Naive thymus-derived CD4-positive, alpha-beta T cell (primary cell): ENCODE data around the gene RBM5. TPM values are rescaled to one million over a fixed set of nuclear protein-coding genes. Genes with fewer than 3 reads are reported as not detected.

Experiments
- ATAC-seq: fragments of 150-1000 bp; cut with Tn5 transposase; 2 replicates; pipeline ENCODE4 v1.10.0; 2021; ENCODE audit warnings: mild to moderate bottlenecking, moderate library complexity
- CTCF ChIA-PET: fragments of 350-600 bp; sonication (Branson Sonifier 250); formaldehyde crosslinking; loops from one replicate; lab custom pipeline; 2021; ENCODE audit warnings: antibody characterized with exemption; lab: Charles Lee
- POLR2A ChIA-PET: fragments of 350-600 bp; sonication (Branson Sonifier 250); formaldehyde crosslinking; loops from one replicate; lab custom pipeline; 2021; ENCODE audit warnings: antibody characterized with exemption, inconsistent platforms; lab: Charles Lee
- DNase-seq, 9 donors: peaks; one replicate each; pipeline versions ENCODE4 v3.0.0 to v3.0.0-alpha.2; 2020 to 2022; ENCODE audit warnings: mixed read lengths in 1 of 9
- H3K27ac ChIP-seq: one replicate; pipeline ENCODE4 v1.7.0; 2013; ENCODE audit warnings: mild to moderate bottlenecking, low read depth, low read length, moderate library complexity
- H3K27me3 ChIP-seq, 2 donors: one replicate each; pipeline ENCODE4 v1.7.0; 2013; ENCODE audit warnings: low read length in 2 of 2, mild to moderate bottlenecking in 2 of 2, moderate library complexity in 2 of 2; ENCODE audit not compliant: control insufficient read depth in 2 of 2, insufficient read depth in 2 of 2
- H3K36me3 ChIP-seq, 3 experiments: 1 replicate in 2 of 3; 2 replicates in 1 of 3; pipeline ENCODE4 v1.7.0; 2013; ENCODE audit warnings: low read length in 3 of 3, mild to moderate bottlenecking in 3 of 3, moderate library complexity in 1 of 3; ENCODE audit not compliant: insufficient read depth in 3 of 3, control insufficient read depth in 2 of 3
- H3K4me1 ChIP-seq, 2 donors: one replicate each; pipeline ENCODE4 v1.7.0; 2013; ENCODE audit warnings: low read length in 2 of 2, mild to moderate bottlenecking in 2 of 2, moderate library complexity in 1 of 2; ENCODE audit not compliant: control insufficient read depth in 2 of 2, insufficient read depth in 2 of 2
- H3K4me3 ChIP-seq: 2 replicates; pipeline ENCODE4 v1.7.0; 2013; ENCODE audit warnings: mild to moderate bottlenecking, low read length
- H3K9me3 ChIP-seq, 3 experiments: 1 replicate in 2 of 3; 2 replicates in 1 of 3; pipeline ENCODE4 v1.7.0; 2013; ENCODE audit warnings: low read length in 3 of 3; ENCODE audit not compliant: control insufficient read depth in 2 of 3
- H3K27ac Mint-ChIP-seq, 9 donors: one replicate each; pipeline ENCODE4 v1.8.0; 2020 to 2022; ENCODE audit warnings: mixed read lengths in 9 of 9, mild to moderate bottlenecking in 8 of 9, moderate library complexity in 5 of 9, inconsistent platforms in 2 of 9
- H3K27me3 Mint-ChIP-seq, 5 donors: one replicate each; pipeline ENCODE4 v1.8.0; 2021 to 2022; ENCODE audit warnings: mixed read lengths in 5 of 5, mild to moderate bottlenecking in 1 of 5
- H3K36me3 Mint-ChIP-seq, 5 donors: one replicate each; pipeline ENCODE4 v1.8.0; 2020 to 2022; ENCODE audit warnings: mixed read lengths in 5 of 5, mild to moderate bottlenecking in 3 of 5, inconsistent platforms in 1 of 5
- H3K4me1 Mint-ChIP-seq, 7 donors: one replicate each; pipeline ENCODE4 v1.8.0; 2020 to 2022; ENCODE audit warnings: mixed read lengths in 7 of 7, mild to moderate bottlenecking in 3 of 7, inconsistent platforms in 1 of 7
- H3K4me3 Mint-ChIP-seq, 10 donors: one replicate each; pipeline ENCODE4 v1.8.0; 2020 to 2022; ENCODE audit warnings: mild to moderate bottlenecking in 10 of 10, mixed read lengths in 10 of 10, moderate library complexity in 6 of 10, inconsistent platforms in 2 of 10
- H3K9me3 Mint-ChIP-seq, 11 donors: one replicate each; pipeline ENCODE4 v1.8.0; 2020 to 2022; ENCODE audit warnings: mixed read lengths in 11 of 11, mild to moderate bottlenecking in 4 of 11, inconsistent platforms in 1 of 11, moderate library complexity in 1 of 11
- intact Hi-C, 2 donors: fragments of 100-400 bp; cut with micrococcal nuclease; formaldehyde crosslinking; loops; one replicate each; pipeline ENCODE4 v1.15.1; 2023
- polyA plus RNA-seq, 2 donors: library from polyadenylated mRNA; unstranded; fragments of 300-500 nt; fragmentation: Illumina TruSeq; gene quantifications; one replicate each; pipeline ENCODE4 v1.2.3, GENCODE V29; 2021
- total RNA-seq, 6 experiments: library from RNA in 5 of 6; stranded (reverse) in 5 of 6; gene quantifications; 1 replicate in 5 of 6; 2 replicates in 1 of 6; pipeline ENCODE4 v1.2.3 and lab custom pipeline; 2021 to 2026

RBM5 gene
- total and polyA plus RNA-seq, 7 experiments from 2014 or later = 45.6 to 420 (median 320) TPM

DNA sequence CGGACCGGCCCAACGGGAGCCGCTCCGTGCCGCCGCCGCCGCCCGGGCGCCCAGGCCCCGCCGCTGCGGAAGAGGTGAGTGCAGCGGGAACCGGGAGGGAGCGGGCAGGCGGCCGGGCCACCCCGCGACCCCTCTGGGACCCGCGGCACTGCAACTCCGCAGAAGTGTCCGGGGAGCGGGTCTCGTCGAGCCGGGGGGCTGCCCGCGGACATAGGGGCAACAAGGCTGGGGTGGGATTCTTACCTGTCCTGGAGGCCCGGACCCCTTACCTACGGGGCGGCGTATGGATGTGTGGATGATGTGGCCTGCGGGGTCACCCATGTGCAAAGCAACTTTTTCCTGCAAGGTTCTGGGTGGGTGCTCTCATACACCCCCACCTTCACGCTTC, 66.8 kb downstream of the RBM5 start:
- Histone ChIP-seq H3K27ac (no peak overlapping the region), H3K36me3 (no peaks in the 10 kb centered on the region), H3K4me3 (no peak overlapping the region), H3K4me1 (peaks cover 6 to 9% of the 10 kb centered on the region in 2 donors), H3K27me3 (peaks cover 10 to 13% of the 10 kb centered on the region in 2 donors), H3K9me3 (no peaks in the 10 kb centered on the region)
- intact Hi-C loops = no loop called here
- DNase-seq (no peak), ATAC-seq (no peak)
- ChIA-PET POLR2A (no interaction called here), CTCF (no interaction called here)
- Mint-ChIP-seq H3K27me3 (peaks cover 16 to 55% (median 28%) of the 10 kb centered on the region in 5 donors), H3K36me3 (peaks cover 0 to 3% (median 0%) of the 10 kb centered on the region in 5 donors), H3K4me1 (peaks cover 11 to 20% (median 14%) of the 10 kb centered on the region in 7 donors), H3K4me3 (peak overlapping the region; percentile 69 to 88 (median 78)), H3K27ac (no peak overlapping the region), H3K9me3 (peaks cover 0 to 1% (median 0%) of the 10 kb centered on the region in 11 donors)

DNA sequence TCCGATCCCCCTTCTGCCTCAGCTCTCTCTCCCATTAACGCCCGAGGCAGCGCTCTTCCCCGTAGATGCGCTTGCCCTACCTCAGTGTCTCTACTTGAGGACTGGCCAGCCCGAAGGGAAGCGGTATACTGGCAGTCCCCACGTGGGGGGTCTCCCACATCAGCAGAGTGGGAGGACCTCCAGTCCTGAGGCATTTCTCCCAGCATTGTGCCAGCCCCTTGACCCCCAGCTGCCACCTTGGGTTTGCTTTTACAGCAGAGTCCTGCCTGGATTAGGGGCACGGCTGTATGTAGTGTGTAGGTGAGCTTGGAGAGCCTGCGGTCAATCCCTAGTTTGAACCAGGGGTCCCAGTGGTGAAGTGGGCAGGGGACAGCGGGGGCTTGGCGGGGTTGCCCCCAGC, 67.2 kb downstream of the RBM5 start:
- no peak for DNase-seq
- Mint-ChIP-seq H3K4me1 (peaks cover 11 to 20% (median 14%) of the 10 kb centered on the region in 7 donors), H3K4me3 (peak overlapping the region; percentile 69 to 88 (median 78)), H3K36me3 (peaks cover 0 to 3% (median 0%) of the 10 kb centered on the region in 5 donors), H3K9me3 (peaks cover 0 to 1% (median 0%) of the 10 kb centered on the region in 11 donors), H3K27ac (no peak overlapping the region), H3K27me3 (peaks cover 16 to 55% (median 28%) of the 10 kb centered on the region in 5 donors)
- ChIA-PET POLR2A (no interaction called here), CTCF (interaction anchor here (0.6 kb wide), 1 partner anchor 525 kb away, joined by 3 read pairs; no protein-coding TSS in a partner anchor)
- intact Hi-C loops = no loop called here
- no peak for ATAC-seq
- Histone ChIP-seq H3K4me3 (no peak overlapping the region), H3K4me1 (peaks cover 6 to 9% of the 10 kb centered on the region in 2 donors), H3K36me3 (no peaks in the 10 kb centered on the region), H3K27me3 (peaks cover 10 to 13% of the 10 kb centered on the region in 2 donors), H3K9me3 (no peaks in the 10 kb centered on the region), H3K27ac (no peak overlapping the region)

DNA sequence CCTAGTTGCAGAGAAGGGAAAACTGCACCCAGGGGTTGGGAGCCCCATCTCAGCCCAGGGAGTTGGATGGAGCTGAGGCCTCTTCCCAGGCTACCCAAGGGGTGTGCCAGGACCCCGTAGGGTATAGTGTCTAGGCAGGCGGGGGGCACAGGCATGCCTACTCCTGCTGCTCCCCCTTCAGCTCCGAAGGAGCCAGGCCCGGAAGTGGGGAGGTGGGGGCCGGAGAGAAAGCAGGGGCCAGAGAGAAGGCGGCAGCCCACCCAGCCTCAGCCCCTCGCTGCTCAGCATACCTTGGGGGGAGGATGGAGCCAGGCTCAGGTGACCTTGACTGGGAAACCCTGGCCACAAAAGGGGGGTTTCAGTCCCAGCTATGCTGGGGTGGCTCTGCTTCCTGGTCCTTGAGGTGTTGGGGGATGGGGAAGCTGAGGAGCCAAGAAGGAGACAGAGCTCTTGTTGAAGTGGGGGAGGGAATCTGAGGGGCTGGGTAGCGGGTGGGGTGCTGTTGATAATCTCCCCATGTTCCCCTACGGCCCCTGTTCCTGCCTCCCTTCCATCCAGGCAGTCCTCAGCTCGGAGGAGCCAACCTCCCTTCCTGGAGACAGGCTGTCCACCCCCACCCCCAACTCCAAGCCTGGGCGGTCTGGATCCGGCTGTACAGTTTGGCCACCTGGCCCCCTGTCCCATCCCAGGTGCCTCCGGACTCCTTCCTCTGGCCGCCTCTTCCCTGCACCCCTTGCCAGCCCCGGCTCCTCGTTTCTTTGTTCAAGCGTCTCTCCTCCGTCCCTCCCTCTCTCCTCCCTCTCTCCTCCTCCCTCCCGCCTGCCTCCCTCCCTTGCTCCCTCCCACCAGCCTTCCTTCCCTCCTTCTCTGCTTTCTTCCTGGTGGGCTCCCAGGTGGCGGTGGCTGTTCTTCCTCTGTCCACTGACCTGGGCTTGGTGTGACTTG, 68.1 kb downstream of the RBM5 start:
- intact Hi-C loops = no loop called here
- DNase-seq (no peak), ATAC-seq (no peak)
- H3K9me3 ChIP-seq = no peaks in the 10 kb centered on the region
- peaks cover 11 to 20% (median 14%) of the 10 kb centered on the region in 7 donors for H3K4me1 Mint-ChIP-seq
- H3K4me1 ChIP-seq = peaks cover 6 to 9% of the 10 kb centered on the region in 2 donors
- H3K4me3 Mint-ChIP-seq = no peak overlapping the region
- H3K9me3 Mint-ChIP-seq = peaks cover 0 to 1% (median 0%) of the 10 kb centered on the region in 11 donors
- peaks cover 0 to 3% (median 0%) of the 10 kb centered on the region in 5 donors for H3K36me3 Mint-ChIP-seq
- H3K27me3 Mint-ChIP-seq = peaks cover 16 to 55% (median 28%) of the 10 kb centered on the region in 5 donors
- H3K27ac ChIP-seq = no peak overlapping the region
- H3K27ac Mint-ChIP-seq = no peak overlapping the region
- no peaks in the 10 kb centered on the region for H3K36me3 ChIP-seq
- CTCF ChIA-PET = interaction anchor here (0.6 kb wide), 1 partner anchor 524 kb away, joined by 3 read pairs; no protein-coding TSS in a partner anchor
- H3K27me3 ChIP-seq = peaks cover 10 to 13% of the 10 kb centered on the region in 2 donors
- POLR2A ChIA-PET = no interaction called here
- H3K4me3 ChIP-seq = no peak overlapping the region

- Histone ChIP-seq H3K4me1 (peaks cover 6 to 9% of the 10 kb centered on the region in 2 donors), H3K9me3 (no peaks in the 10 kb centered on the region), H3K36me3 (no peaks in the 10 kb centered on the region), H3K27ac (no peak overlapping the region), H3K27me3 (peaks cover 10 to 13% of the 10 kb centered on the region in 2 donors), H3K4me3 (no peak overlapping the region)
- ATAC-seq (no peak), DNase-seq (no peak)
- Mint-ChIP-seq H3K27me3 (peaks cover 16 to 50% (median 28%) of the 10 kb centered on the region in 5 donors), H3K36me3 (peaks cover 0 to 3% (median 0%) of the 10 kb centered on the region in 5 donors), H3K4me1 (peaks cover 11 to 20% (median 14%) of the 10 kb centered on the region in 7 donors), H3K9me3 (peaks cover 0 to 1% (median 0%) of the 10 kb centered on the region in 11 donors), H3K27ac (no peak overlapping the region), H3K4me3 (peak overlapping the region in 1 of 10 donors; percentile 16)
- intact Hi-C loops = no loop called here
- ChIA-PET POLR2A (no interaction called here), CTCF (no interaction called here)
Observed at GRCh38 chr3:50157827-50158529, 69.3 kb downstream of the RBM5 start.

DNA sequence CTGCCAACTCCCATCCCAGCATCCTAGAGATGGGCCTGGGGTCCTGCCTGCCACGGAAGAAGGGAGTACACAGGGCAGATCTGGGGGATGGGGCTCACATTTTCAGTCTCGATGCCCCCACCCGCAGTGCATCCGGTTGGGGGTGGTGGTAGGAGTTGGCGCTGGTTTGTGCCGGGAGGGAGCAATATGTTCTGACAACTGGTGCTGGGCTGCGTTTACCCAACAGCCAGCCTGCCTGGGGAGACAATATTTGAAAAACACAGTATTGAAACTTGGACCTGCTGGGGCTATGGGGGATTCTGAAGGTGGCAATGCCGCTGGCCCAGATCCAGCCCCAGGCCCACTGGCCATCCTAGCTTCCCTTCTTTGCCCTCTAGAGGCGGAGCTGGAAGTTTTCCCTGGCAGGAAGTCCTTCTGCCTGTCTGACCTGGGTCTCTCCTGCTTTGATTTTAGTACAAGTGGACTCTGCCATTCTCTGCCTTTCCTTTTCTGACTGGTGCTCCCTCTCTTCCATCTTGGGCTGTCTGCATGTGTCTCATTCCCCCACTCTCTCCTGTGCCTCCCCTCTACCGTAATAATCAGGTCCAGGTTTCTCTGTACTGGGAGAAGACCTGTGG, 69.9 kb downstream of the RBM5 start:
- POLR2A ChIA-PET = no interaction called here
- H3K27ac Mint-ChIP-seq = no peak overlapping the region
- no peak overlapping the region for H3K4me3 Mint-ChIP-seq
- peaks cover 11 to 16% (median 14%) of the 10 kb centered on the region in 7 donors for H3K4me1 Mint-ChIP-seq
- Histone ChIP-seq H3K4me3 (no peak overlapping the region), H3K36me3 (no peaks in the 10 kb centered on the region), H3K27me3 (peaks cover 10 to 13% of the 10 kb centered on the region in 2 donors), H3K4me1 (peaks cover 6 to 9% of the 10 kb centered on the region in 2 donors), H3K9me3 (no peaks in the 10 kb centered on the region), H3K27ac (no peak overlapping the region)
- intact Hi-C loops = no loop called here
- CTCF ChIA-PET = no interaction called here
- H3K27me3 Mint-ChIP-seq = peaks cover 16 to 43% (median 22%) of the 10 kb centered on the region in 5 donors
- no peak for DNase-seq
- ATAC-seq = no peak
- H3K9me3 Mint-ChIP-seq = peaks cover 0 to 2% (median 0%) of the 10 kb centered on the region in 11 donors
- H3K36me3 Mint-ChIP-seq = peaks cover 0 to 3% (median 0%) of the 10 kb centered on the region in 5 donors

DNA sequence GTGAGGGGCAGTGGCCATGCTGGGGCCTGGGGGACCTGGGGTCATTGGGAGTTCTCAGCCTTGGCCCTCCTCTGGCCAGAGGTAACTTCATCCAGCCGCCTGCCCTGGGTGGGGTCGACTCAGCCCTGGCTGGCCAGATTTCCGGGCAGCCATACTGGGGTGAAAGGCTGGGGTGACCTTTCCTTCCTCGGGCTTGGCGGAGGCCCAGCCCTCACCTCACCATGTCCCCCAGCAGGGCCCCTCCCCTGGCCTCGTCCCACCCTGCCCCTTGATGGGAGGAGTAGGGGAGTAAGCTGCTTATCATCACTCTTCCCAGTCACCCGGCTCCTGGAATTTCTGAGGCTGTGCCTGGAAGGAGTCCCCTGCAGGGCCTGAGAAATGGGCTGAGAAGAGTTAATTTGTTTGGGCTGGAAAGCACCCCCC, 71.9 kb downstream of the RBM5 start:
- Histone ChIP-seq H3K27ac (no peak overlapping the region), H3K9me3 (no peaks in the 10 kb centered on the region), H3K4me3 (no peak overlapping the region), H3K27me3 (peaks cover 9 to 10% of the 10 kb centered on the region in 2 donors), H3K4me1 (peaks cover 0 to 4% of the 10 kb centered on the region in 2 donors), H3K36me3 (no peaks in the 10 kb centered on the region)
- Mint-ChIP-seq H3K9me3 (peaks cover 0 to 3% (median 0%) of the 10 kb centered on the region in 11 donors), H3K27ac (no peak overlapping the region), H3K36me3 (no peaks in the 10 kb centered on the region), H3K4me1 (peaks cover 4 to 11% (median 6%) of the 10 kb centered on the region in 7 donors), H3K27me3 (peaks cover 10 to 37% (median 15%) of the 10 kb centered on the region in 5 donors), H3K4me3 (no peak overlapping the region)
- intact Hi-C loops = no loop called here
- no peak for ATAC-seq
- POLR2A ChIA-PET = no interaction called here
- CTCF ChIA-PET = no interaction called here
- no peak for DNase-seq
